H1 (cell line): Measurements from ENCODE around the gene EHBP1. TPM values are rescaled to one million over a fixed set of nuclear protein-coding genes. Genes with fewer than 3 reads are reported as not detected.

Source experiments
- CBX5 ChIP-seq: fragments of 300-800, 300-1000 bp; sonication (generic); IDR thresholded peaks from 2 replicates; pipeline ENCODE4 v1.7.1; 2016; ENCODE audit warnings: antibody characterized with exemption, low read length, low read depth
- CTCF ChIP-seq, 3 experiments: IDR thresholded peaks; 1 replicate in 2 of 3; 2 replicates in 1 of 3; pipeline versions ENCODE4 v1.5.1 to v1.6.1; 2011; ENCODE audit warnings: low read length in 3 of 3, mild to moderate bottlenecking in 3 of 3, inconsistent platforms in 2 of 3, low read depth in 1 of 3, moderate library complexity in 1 of 3; ENCODE audit not compliant: insufficient read depth in 1 of 3; ENCODE audit errors: control extremely low read depth in 1 of 3
- EZH2 ChIP-seq: fragments of 200-600 bp; sonication (generic); IDR thresholded peaks from 2 replicates; pipeline ENCODE4 v1.7.1; 2012; ENCODE audit warnings: low read depth, mild to moderate bottlenecking, moderate library complexity, low read length, inconsistent platforms; ENCODE audit not compliant: severe bottlenecking
- RXRA ChIP-seq: IDR thresholded peaks from 2 replicates; pipeline ENCODE4 v1.6.1; 2011; ENCODE audit warnings: low read depth, mild to moderate bottlenecking, low read length, moderate library complexity; ENCODE audit not compliant: insufficient read depth
- polyA plus RNA-seq, 7 experiments: library from polyadenylated mRNA; depleted of rRNA in 3 of 7; stranded (reverse) in 5 of 7; unstranded in 2 of 7; fragments of >200 nt in 5 of 7; fragments of 200-250 nt in 2 of 7; gene quantifications; 1 replicate in 5 of 7; 2 replicates in 1 of 7; 4 replicates in 1 of 7; pipeline versions ENCODE4 v1.2.1 to v1.2.3, GENCODE V29; 2011 to 2013; ENCODE audit warnings: missing spikeins in 2 of 7, mixed read lengths in 2 of 7
- total RNA-seq: library from RNA; stranded (reverse); fragmentation: NEBNext Ultra II Directional; extraction: Animal tissue kit (Norgen Biotek cat#: 25700); gene quantifications from 2 replicates; pipeline ENCODE4 v1.2.1, GENCODE V29; 2021

The EHBP1 gene
- total and polyA plus RNA-seq, 2 of the 8 experiments (the other 6 are each of a cell fraction or from before 2014, with no cell fraction given): 12.0 to 64.1 TPM

GRCh38 chr2:62732262-62732777 lies 26.8 kb downstream of the EHBP1 start (continued):
- TF ChIP-seq CTCF (IDR thresholded peaks at IDR 0.05; ENCODE audit: control extremely low read depth in 1 of 3, insufficient read depth in 1 of 3, low read depth in 1 of 3, low read length in 3 of 3): no peak
- no peak for TF ChIP-seq RXRA
- no peak for TF ChIP-seq CBX5
- TF ChIP-seq EZH2: no peak
- TF ChIP-seq, all 59 proteins: peak for 0
